ENCODE measurements around the gene SCAMP4. TPM values are rescaled to one million over a fixed set of nuclear protein-coding genes. Genes with fewer than 3 reads are reported as not detected.

The SCAMP4 gene
- total RNA-seq, 1 donor from 2014 or later, result 26.2 TPM

DNA sequence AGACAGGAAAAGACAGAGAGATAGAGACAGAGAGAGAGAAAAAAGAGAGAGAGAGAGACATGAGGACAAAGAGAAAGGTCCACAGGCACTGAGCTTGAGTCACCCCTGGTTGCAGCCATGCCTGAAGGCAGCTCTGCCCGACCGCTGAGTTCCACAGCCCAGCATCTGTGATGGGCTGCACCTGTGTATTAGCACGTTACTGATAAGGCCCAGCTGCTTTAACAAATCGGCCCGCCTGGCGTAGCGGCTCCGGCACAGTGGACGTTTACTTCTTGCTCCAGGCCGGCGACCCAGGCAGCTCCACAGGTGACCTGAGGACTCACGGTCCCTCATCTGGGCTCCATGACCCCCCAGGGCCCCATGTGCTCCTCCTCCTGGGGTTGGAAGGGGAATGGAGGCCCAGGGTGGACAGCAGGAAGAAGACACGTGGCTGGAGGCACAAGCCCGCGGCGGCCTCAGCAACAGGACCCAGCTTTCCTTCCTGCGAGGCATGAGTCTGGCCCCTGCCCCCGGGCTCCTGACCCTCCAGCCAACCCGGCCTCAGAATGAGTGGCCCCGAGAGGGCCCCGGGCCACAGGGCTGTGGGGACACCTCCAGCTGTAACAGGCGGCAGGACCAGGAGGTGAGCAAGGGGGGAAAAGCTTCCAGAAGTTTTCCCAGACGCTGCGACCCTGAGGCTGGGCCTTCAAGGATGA is 31.9 kb downstream of the SCAMP4 start:
- no peak for DNase-seq (ENCODE audit: low read depth, low spot score)

DNA sequence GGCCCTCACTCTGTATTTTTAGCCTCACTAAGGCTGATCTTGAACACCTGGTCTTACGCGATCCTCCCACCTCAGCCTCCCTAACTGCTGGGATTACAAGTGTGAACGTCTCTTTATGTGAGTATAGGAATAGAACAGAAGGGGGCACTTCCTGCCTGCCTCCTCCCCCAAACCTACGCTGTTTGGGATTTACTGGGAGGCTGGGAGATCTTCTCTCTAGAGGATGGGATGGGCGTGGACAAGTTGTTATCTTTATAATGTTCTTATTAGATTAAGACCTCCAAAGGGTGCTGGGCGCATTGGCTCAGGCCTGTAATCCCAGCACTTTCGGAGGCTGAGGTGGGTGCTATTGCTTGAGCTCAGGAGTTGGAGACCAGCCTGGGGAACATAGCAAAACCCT is 32.9 kb downstream of the SCAMP4 start:
- DNase-seq (ENCODE audit: low read depth, low spot score), result no peak

DNA sequence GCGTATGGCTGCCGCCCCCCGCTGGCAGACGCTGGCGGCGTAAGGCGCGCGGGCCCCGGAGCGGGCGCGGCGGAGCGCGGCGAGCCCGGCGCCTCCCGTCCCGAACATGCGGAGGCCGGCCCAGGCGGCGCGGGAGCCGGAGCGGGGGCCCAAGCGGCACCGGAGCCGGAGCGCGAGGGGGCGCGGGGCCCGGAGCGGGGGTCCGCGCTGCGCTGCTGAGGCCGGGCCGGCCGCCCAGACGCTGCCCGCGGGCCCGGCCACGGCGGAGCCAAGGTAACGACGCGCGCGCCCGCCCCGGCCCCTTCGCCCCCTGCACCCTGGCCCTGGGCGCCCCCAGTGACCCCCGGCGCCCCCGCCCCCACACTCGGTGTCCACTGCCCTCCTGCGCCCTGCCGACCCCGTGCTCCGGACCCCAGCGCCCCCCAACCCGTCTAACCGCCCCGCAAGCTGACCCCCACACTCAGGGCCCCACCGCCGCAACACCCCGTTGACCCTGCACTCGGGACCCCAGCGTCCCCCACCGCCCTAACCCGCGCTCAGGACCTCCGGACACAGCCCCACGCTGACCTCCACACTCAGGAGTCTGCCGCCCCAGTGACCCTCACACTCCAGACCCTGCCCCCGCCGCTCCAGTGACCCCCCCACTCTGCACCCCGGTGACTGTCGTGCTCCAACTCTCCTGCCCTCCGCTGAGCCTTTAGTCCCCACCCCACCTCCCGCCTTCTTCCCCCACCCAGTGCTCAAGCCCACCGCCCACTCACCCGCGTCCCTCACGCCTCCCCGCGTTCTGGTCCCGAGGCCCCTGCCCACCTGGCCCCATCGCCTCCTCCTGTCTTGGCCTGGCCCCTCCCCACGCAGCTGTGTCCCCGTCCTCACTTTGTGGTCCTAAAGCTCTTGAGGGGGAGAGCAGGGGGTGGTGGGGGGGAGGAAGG is 36.2 kb downstream of the SCAMP4 start, which contains the start of gene CSNK1G2:
Gene CSNK1G2 (plus strand): TSS at position 27 of the 932 bp plus-strand sequence. CDS start 28,601 bp downstream, outside the sequence.
- no peak for DNase-seq (ENCODE audit: low read depth, low spot score)

GRCh38 chr19:1942078-1942933 is 37.1 kb downstream of the SCAMP4 start:
- no peak for DNase-seq (ENCODE audit: low read depth, low spot score)

DNA sequence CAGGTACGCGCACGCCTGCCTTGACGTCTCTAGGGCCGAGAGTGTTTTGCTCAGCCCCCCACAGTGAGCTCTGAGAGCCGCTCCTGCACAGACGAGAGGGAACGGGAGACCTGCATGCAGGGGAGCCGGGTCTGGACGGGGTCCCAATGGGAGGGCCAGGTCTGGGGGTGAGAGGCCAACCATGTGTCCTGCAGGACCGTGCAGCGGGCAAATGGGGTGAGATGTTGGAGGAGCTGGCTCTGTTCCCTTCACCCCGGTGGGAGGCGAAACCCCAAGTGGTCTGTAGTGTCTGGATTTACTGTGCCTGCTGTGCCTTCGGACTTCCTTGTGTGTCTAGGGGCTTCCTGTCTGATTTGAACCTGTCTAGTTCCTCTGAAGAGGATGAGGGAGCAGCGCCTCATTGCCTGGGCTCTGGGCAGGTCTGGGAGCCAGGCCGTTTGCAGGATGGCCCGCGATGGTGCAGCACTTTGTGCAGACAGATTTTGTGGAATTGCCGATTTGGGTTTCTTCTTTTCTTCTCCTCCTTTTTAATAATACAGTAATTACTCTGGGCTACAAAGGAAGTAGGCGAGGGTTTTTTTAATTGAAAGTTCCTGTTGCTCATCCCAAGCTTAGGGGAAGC is 37.8 kb downstream of the SCAMP4 start:
- DNase-seq (ENCODE audit: low read depth, low spot score), result no peak

DNA sequence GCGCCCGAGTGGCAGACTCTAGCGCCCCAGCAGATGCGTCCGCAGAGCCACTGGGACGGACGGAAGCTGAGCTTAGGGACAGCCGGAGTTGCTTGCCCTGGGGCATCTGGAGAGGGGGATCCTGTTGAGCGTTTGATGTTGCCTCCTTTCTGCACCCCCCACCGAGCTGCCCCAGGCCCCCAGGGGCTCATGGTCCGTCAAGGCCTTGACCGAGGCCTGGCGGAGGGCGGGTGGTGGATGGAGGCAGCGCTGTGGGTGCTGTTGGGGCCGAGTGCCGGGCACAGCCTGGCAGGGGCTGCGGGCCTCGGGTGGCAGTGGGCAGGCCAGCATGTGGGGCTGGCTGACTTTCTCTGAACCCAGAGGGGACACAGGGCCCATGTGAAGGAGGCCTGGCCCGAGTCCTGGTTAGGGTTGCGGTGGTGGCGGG is 38.5 kb downstream of the SCAMP4 start:
- no peak for DNase-seq (ENCODE audit: low read depth, low spot score)

GRCh38 chr19:1944088-1944915 is 39.1 kb downstream of the SCAMP4 start:
- DNase-seq (ENCODE audit: low read depth, low spot score), result no peak

- no peak for DNase-seq (ENCODE audit: low read depth, low spot score)
These were observed 39.8 kb downstream of the SCAMP4 start for GRCh38 chr19:1944916-1945561.

DNA sequence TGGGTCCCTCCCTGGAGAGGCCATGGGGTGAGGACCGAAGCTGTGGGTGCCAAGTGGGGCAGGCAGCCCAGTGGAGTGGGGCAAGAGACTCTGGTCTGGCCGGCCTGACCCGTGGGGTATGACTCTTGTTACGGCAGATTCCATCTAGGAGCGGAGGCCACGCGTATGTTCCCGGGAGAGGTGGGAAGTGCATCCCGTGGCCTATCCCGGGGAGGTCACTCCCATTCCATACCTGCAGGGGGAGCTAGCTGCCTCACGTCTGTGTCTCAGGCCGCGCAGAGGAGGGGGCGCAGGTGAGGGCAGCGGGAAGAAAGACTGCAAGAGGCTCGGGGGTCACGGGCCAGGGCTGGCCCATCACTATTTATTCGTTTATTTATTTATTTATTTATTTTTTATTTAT is 40.7 kb downstream of the SCAMP4 start:
- DNase-seq (ENCODE audit: low read depth, low spot score), result no peak

GRCh38 chr19:1947651-1948209 is 42.5 kb downstream of the SCAMP4 start:
- no peak for DNase-seq (ENCODE audit: low read depth, low spot score)

- no peak for DNase-seq (ENCODE audit: low read depth, low spot score)
These were observed 44.3 kb downstream of the SCAMP4 start for GRCh38 chr19:1949304-1950101.

- no peak for DNase-seq (ENCODE audit: low read depth, low spot score)
These were observed 45.4 kb downstream of the SCAMP4 start for GRCh38 chr19:1950640-1951039.

GRCh38 chr19:1952635-1953034 is 47.4 kb downstream of the SCAMP4 start:
- no peak for DNase-seq (ENCODE audit: low read depth, low spot score)

GRCh38 chr19:1953037-1953436 is 47.8 kb downstream of the SCAMP4 start:
- DNase-seq (ENCODE audit: low read depth, low spot score), result no peak

- no peak for DNase-seq (ENCODE audit: low read depth, low spot score)
These were observed 48.4 kb downstream of the SCAMP4 start for GRCh38 chr19:1953441-1954094.

DNA sequence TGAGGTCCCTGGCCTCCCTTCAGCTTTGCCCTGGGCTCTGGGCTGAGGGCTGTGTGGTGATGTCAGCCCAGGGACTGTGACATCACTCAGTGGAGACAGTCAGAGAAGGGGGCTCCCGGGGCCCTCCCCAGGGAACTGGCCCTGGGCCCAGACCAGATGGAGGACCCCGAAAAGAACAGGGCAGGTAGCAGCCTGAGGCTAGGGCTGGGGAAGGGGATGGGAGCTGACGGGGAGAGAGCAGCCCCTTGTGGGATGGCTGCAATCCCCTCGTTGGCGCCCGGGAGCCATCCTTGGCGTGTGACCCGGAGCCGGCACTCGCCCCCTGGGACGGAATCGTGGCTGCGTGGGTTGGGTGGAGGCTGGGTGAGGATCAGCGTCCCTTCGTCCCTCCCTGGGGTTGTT is 49.3 kb downstream of the SCAMP4 start:
- DNase-seq (ENCODE audit: low read depth, low spot score), result no peak

- no peak for DNase-seq (ENCODE audit: low read depth, low spot score)
These were observed 50.2 kb downstream of the SCAMP4 start for GRCh38 chr19:1955171-1956121.
